GM10266 (cell line): ENCODE data around the gene WIPF3.

Source experiments
- DNase-seq: peaks from one replicate; pipeline ENCODE4 v3.0.0; 2012; ENCODE audit errors: extremely low spot score
- CTCF ChIP-seq: IDR thresholded peaks from 2 replicates; pipeline ENCODE4 v1.5.1; 2012; ENCODE audit warnings: mild to moderate bottlenecking, low read depth; ENCODE audit not compliant: control insufficient read depth, insufficient read depth; ENCODE audit errors: missing control alignments

The WIPF3 gene

GRCh38 chr7:29839302-29839701 lies 33.0 kb downstream of the WIPF3 start:
- no peak for TF ChIP-seq CTCF
- DNase-seq: no peak

- no peak for TF ChIP-seq CTCF
- DNase-seq: no peak
These were observed 33.6 kb downstream of the WIPF3 start for GRCh38 chr7:29839921-29840320.

DNA sequence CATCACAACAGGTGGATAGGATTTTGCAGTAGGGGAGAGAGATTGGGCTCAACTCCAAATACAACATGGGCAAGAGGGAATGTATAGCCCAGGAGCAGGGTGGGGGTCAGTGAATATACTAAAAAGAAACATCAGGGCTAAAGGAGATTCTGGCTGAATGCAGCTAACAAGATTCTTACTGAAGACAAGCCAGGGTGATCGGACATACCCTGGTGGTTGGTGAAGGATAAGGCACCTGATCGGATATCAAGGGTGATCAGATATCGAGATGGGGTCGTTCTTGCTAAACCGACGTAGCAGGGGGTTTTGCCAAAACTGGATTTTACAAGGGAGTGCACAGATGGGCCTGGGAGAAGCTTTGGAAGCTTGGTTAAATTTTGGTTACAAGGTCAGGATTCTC lies 34.4 kb downstream of the WIPF3 start:
- TF ChIP-seq CTCF: no peak
- DNase-seq: no peak

GRCh38 chr7:29841926-29842701 lies 35.8 kb downstream of the WIPF3 start:
- DNase-seq: no peak
- TF ChIP-seq CTCF: no peak

DNA sequence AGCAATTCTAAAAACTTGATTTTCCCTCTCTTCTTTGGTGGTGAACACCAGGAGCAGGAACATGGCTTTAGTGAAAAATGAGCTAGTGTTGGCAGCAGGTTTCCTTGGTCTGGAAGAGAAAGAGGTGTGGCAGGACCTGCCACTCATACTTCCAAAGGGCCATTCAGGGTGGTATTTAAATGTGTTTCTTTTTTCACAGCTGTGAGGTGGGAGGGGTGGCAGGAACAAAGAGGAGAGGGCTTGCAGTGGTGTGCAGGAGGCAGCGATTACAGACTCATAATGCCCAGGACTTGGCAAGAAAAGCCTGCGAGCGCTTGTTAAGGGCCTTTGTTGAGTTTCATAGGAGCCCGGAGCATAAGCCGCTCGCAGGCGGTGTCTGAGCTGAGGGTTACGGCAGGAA lies 36.8 kb downstream of the WIPF3 start:
- DNase-seq: no peak
- no peak for TF ChIP-seq CTCF

GRCh38 chr7:29843726-29844125 lies 37.4 kb downstream of the WIPF3 start:
- no peak for DNase-seq
- TF ChIP-seq CTCF: no peak

DNA sequence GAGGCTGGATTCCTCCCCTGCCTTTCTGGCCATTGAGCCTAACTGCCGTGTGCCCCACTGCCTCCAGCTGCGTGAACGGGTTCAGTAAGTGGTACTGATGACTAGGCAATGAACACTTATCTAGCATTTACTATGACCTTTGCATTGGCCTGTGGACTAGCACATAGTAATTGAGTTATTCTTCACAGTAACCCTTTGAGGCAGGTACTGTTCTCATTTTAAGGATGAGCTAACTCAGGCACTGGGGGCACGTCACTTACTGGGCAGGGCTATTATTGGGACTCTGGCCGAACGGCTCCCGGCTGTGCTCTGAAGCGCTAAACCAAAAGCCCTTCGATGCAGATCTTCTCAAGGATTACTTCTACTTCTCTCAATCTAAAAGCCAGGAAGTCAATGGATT lies 38.3 kb downstream of the WIPF3 start:
- no peak for DNase-seq

More for the DNA sequence above, 38.3 kb downstream of the WIPF3 start:
- no peak for TF ChIP-seq CTCF
